OCI-LY7 (cell line): ENCODE results near the gene IMMP2L. TPM values are rescaled to one million over a fixed set of nuclear protein-coding genes. Genes with fewer than 3 reads are reported as not detected.

Source experiments
- BruUV-seq: library from RNA; stranded (reverse); fragments of 400-500 nt; replicated peaks from 2 replicates; lab custom pipeline; 2021; lab: Mats Ljungman, UMichigan
- CTCF ChIA-PET: fragments of 300-600 bp; sonication (Branson Sonifier 250); formaldehyde crosslinking; loops from one replicate; lab custom pipeline; 2022; ENCODE audit warnings: antibody characterized with exemption; ENCODE audit not compliant: unreplicated experiment; lab: Charles Lee
- POLR2A ChIA-PET: fragments of 300-600 bp; sonication (Branson Sonifier 250); formaldehyde crosslinking; loops from one replicate; lab custom pipeline; 2022; ENCODE audit warnings: antibody characterized with exemption; lab: Charles Lee
- DNase-seq: peaks from one replicate; pipeline ENCODE4 v3.0.0-alpha.2; 2015; ENCODE audit warnings: low spot score
- H2AFZ ChIP-seq: fragments of 200-600 bp; sonication (generic), shearing (Covaris generic); 2 replicates; pipeline ENCODE4 v1.6.1; 2014; ENCODE audit warnings: mild to moderate bottlenecking, antibody characterized with exemption, low read length, moderate library complexity
- H3K27ac ChIP-seq: fragments of 200-600 bp; sonication (generic); 2 replicates; pipeline ENCODE4 v1.5.1; 2014; ENCODE audit warnings: mixed run types, low read depth, mild to moderate bottlenecking, moderate library complexity, low read length, inconsistent platforms; ENCODE audit not compliant: poor library complexity, severe bottlenecking
- H3K36me3 ChIP-seq: fragments of 200-600 bp; sonication (generic); 2 replicates; pipeline ENCODE4 v1.6.1; 2014; ENCODE audit warnings: mild to moderate bottlenecking, antibody characterized with exemption, low read length, moderate library complexity, mixed read lengths; ENCODE audit not compliant: insufficient read depth
- H3K4me1 ChIP-seq: fragments of 200-600 bp; sonication (generic); 2 replicates; pipeline ENCODE4 v1.5.1; 2014; ENCODE audit warnings: mild to moderate bottlenecking, low read length; ENCODE audit not compliant: insufficient read depth, poor library complexity, severe bottlenecking
- H3K4me2 ChIP-seq: fragments of 200-600 bp; sonication (generic); 2 replicates; pipeline ENCODE4 v1.6.1; 2014; ENCODE audit warnings: mild to moderate bottlenecking, low read length
- H3K4me3 ChIP-seq: fragments of 200-600 bp; sonication (generic); 2 replicates; pipeline ENCODE4 v1.5.1; 2014; ENCODE audit warnings: mild to moderate bottlenecking, low read depth, low read length; ENCODE audit not compliant: poor library complexity, severe bottlenecking
- H3K79me2 ChIP-seq: fragments of 200-600 bp; sonication (generic); 2 replicates; pipeline ENCODE4 v1.6.1; 2016; ENCODE audit warnings: low read depth, mild to moderate bottlenecking, low read length, moderate library complexity, mixed read lengths; ENCODE audit not compliant: insufficient read depth
- H3K9me2 ChIP-seq: fragments of 200-600 bp; sonication (generic); 2 replicates; pipeline ENCODE4 v1.6.1; 2016; ENCODE audit warnings: mild to moderate bottlenecking, low read length, mixed read lengths; ENCODE audit not compliant: insufficient read depth
- H3K9me3 ChIP-seq: fragments of 200-600 bp; sonication (generic); 2 replicates; pipeline ENCODE4 v1.6.1; 2014; ENCODE audit warnings: mild to moderate bottlenecking, mixed run types, low read length, mixed read lengths
- H4K20me1 ChIP-seq: fragments of 200-600 bp; sonication (generic); 2 replicates; pipeline ENCODE4 v1.6.1; 2014; ENCODE audit warnings: mild to moderate bottlenecking, antibody characterized with exemption, low read length, moderate library complexity, mixed read lengths; ENCODE audit not compliant: insufficient read depth
- CTCF ChIP-seq: fragments of 200-600 bp; sonication (generic); conservative IDR thresholded peaks from 2 replicates; pipeline ENCODE4 v1.5.1; 2014; ENCODE audit warnings: mild to moderate bottlenecking, antibody characterized with exemption, low read length, moderate library complexity, mixed read lengths
- EZH2phosphoT487 ChIP-seq: fragments of 200-600 bp; sonication (generic); IDR thresholded peaks from 2 replicates; pipeline ENCODE4 v1.6.1; 2018; ENCODE audit warnings: low read depth, borderline replicate concordance, mild to moderate bottlenecking, mixed run types, antibody characterized with exemption, low read length, moderate library complexity, mixed read lengths
- intact Hi-C: fragments of 100-400 bp; cut with micrococcal nuclease; formaldehyde crosslinking; loops from one replicate; pipeline ENCODE4 v1.10.0; 2022; ENCODE audit not compliant: unreplicated experiment
- total RNA-seq, 2 experiments: library from RNA; depleted of rRNA in 1 of 2; stranded (reverse); fragments of >200 nt in 1 of 2; shearing (Covaris generic) in 1 of 2; gene quantifications; 2 replicates each; pipeline ENCODE4 v1.2.3, GENCODE V29; 2014 to 2022

Gene IMMP2L
- total RNA-seq, 2 experiments from 2014 or later, result 8.0 to 25.4 TPM

GRCh38 chr7:111057066-111057465, 505.2 kb downstream of the IMMP2L start:
- Histone ChIP-seq H3K9me2 (no peaks in the 10 kb centered on the region), H3K4me3 (no peak overlapping the region), H3K9me3 (no peaks in the 10 kb centered on the region), H4K20me1 (no peaks in the 10 kb centered on the region), H3K27ac (no peak overlapping the region), H2AFZ (no peak overlapping the region), H3K36me3 (no peaks in the 10 kb centered on the region), H3K4me2 (no peak overlapping the region), H3K79me2 (no peaks in the 10 kb centered on the region), H3K4me1 (no peaks in the 10 kb centered on the region)
- POLR2A ChIA-PET, result no interaction called here
- TF ChIP-seq CTCF (no peak), EZH2phosphoT487 (no peak)
- CTCF ChIA-PET, result no interaction called here
- no peak for DNase-seq
- intact Hi-C loops, result no loop called here
- BruUV-seq, result no TSS peak

- no peaks in the 10 kb centered on the region for H3K4me1 ChIP-seq
- no peak for TF ChIP-seq EZH2phosphoT487
- TF ChIP-seq CTCF, result no peak
- no peaks in the 10 kb centered on the region for H3K9me2 ChIP-seq
- DNase-seq, result no peak
- H2AFZ ChIP-seq, result no peak overlapping the region
- H4K20me1 ChIP-seq, result no peaks in the 10 kb centered on the region
- no peak overlapping the region for H3K4me2 ChIP-seq
- ChIA-PET POLR2A (no interaction called here), CTCF (no interaction called here)
- H3K4me3 ChIP-seq, result no peak overlapping the region
- no peaks in the 10 kb centered on the region for H3K36me3 ChIP-seq
- no peaks in the 10 kb centered on the region for H3K9me3 ChIP-seq
- BruUV-seq, result no TSS peak
- no peak overlapping the region for H3K27ac ChIP-seq
- H3K79me2 ChIP-seq, result no peaks in the 10 kb centered on the region
- intact Hi-C loops, result no loop called here
These were observed 505.9 kb downstream of the IMMP2L start for GRCh38 chr7:111056371-111056770.

- no peak overlapping the region for H3K4me2 ChIP-seq
- H4K20me1 ChIP-seq, result no peaks in the 10 kb centered on the region
- no peaks in the 10 kb centered on the region for H3K79me2 ChIP-seq
- ChIA-PET CTCF (no interaction called here), POLR2A (no interaction called here)
- no peak for DNase-seq
- no peak overlapping the region for H2AFZ ChIP-seq
- intact Hi-C loops, result no loop called here
- H3K4me1 ChIP-seq, result no peaks in the 10 kb centered on the region
- H3K27ac ChIP-seq, result no peak overlapping the region
- no peaks in the 10 kb centered on the region for H3K9me2 ChIP-seq
- no peak overlapping the region for H3K4me3 ChIP-seq
- no peaks in the 10 kb centered on the region for H3K36me3 ChIP-seq
- no peaks in the 10 kb centered on the region for H3K9me3 ChIP-seq
- BruUV-seq, result no TSS peak
- TF ChIP-seq EZH2phosphoT487, result no peak
- no peak for TF ChIP-seq CTCF
These were observed 509.3 kb downstream of the IMMP2L start for GRCh38 chr7:111053035-111053434.
